GM19035 (cell line): Measurements from ENCODE around the gene NUMBL.

Experiments used
- ATAC-seq: cut with Tn5 transposase; IDR thresholded peaks from one replicate; pipeline ENCODE4 v1.9.1; 2021; ENCODE audit not compliant: unreplicated experiment

NUMBL gene

DNA sequence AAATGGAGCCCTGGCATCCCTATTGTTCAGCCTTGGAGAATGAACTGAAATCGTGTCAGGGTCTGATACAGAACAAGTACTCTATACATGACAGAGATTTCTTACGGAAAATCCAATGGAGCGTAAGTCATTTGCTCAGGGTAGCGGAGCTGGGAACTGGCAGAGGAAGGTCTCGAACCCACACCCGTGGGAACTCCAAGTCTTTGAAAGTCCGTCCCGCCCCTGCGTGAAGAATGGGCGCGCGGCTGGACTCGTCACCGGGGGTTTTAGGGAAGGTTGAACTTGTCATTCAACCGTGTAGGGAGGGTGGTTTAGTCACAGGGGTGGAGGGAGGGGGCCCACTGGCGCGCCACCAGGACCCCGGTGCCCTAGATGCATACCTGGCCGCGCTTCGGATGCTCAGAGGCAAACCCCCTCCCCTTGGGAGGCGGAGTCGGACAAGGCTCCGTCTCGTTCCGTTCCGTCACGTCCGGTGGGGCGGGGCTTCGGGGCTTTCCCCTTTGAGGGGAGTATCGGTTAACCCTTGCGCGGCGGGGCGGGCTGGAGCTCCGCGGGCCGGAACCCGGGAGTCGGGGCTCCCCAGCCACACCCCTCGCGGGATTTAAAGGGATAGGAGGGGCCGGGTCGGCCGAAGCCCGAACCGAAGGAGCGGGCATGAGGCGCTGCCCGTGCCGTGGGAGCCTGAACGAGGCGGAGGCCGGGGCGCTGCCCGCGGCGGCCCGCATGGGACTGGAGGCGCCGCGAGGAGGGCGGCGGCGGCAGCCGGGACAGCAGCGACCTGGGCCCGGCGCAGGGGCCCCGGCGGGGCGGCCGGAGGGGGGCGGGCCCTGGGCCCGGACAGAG lies 26.3 kb upstream of the NUMBL start, which contains the start of the genes COQ8B and ITPKC:
COQ8B (minus strand) TSS at position 405 of the 843 bp plus-strand sequence. CDS start 2,254 bp downstream, outside the sequence.
ITPKC (plus strand) TSS at position 631 of the 843 bp plus-strand sequence; CDS start at position 655, 24 bp downstream.
- peak; percentile 67 for ATAC-seq

DNA sequence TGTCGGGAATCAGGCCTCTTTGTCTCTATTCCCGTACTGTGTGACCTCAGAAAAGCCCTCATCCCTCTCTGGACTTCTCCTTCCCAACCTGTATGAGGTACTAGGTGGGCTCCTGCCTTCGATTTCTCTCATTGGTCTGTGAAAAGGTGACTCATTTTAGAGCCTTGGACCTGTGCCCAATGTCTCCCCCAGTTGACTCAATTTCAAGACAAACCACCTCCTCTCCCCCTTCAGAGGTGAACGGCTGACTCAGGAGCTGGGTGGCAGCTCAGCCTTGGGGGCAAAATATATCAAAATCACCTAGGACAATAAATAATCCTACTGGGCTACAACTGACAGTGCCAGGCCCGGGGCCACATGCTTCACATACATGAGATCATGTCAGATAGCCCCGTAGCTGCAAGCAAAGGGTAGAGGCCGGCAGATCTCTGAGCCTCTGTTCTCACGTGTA lies 25.6 kb upstream of the NUMBL start:
- ATAC-seq: no peak

DNA sequence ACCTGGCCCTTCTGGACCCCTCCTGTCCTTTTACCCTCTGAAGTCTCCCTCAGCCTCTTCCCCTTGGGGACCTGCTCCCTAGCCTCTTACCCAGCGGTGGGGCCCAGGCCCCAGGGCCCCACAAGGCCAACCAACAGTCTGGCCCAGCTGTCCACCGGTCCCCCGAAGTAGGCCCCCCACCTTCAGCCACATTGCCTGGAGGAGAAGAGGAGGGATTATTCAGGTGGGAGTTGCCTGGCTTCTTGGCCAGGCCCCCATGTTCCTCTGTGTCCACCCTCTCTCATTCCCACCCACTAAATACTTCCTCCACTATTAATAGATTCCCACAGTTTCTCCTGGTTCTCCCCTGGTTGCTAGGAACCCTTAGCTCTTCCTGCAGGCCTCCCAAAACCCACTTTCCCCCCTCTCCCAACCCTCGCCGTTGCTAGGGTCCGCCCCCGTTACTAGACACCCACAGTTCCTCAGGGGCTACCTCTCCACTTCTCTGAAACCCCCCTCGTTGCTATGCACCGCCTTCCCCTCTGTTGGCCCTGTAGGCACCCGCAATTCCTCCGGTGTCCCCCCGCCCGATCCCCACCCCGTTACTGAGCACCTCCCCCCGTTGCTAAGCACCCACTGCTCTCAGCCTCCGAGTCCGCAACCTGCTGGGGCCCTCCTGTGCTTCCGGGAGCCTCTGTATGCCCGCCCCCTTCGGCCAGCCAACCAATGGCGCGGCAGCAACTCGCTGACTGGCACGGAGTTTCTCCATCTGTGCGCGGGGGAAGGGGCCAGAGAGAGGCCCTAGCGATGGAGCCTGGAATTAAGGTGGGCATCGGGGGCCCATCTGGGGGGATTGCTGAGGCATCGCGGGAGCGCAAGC lies 24.2 kb upstream of the NUMBL start:
- ATAC-seq: peak; percentile 51

DNA sequence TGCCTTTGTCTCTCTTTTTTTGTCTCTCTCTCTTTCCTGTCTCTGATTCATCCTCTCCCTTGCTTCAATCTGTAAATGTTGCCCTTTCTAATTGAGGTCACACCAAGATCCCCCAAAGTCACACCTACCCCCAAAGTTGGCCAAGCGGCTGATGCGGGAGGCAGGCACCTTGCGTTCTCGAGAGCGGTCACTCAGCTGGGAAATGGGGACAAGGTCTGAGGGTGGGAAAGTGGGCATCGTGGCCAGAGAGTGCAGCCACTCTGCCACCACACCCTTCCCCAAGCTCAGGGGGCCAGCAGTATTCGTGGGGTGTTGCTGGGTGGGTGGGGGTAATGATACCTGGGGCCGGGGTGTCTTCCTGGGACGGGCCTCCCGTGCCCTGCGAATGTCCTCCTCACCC lies 23.5 kb upstream of the NUMBL start:
- no peak for ATAC-seq

DNA sequence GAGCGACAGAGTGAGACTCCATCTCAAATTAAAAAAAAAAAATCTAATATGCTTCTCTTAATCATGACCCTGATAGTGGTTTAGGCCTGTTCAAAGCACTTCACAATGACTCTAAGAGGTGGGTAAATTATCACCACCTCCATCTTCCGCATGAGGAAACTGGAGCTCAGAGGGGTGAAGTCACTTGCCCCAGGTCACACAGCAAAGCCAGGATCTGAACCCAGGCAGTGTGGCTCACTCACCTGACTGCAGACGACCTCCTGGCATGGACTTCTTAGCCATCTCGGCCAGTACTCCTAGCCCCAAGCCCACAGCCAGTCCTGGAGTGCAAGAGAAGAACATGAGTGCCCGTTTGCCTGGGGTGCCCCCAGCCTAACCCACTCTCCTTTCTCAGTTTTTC lies 19.4 kb upstream of the NUMBL start:
- ATAC-seq: no peak

DNA sequence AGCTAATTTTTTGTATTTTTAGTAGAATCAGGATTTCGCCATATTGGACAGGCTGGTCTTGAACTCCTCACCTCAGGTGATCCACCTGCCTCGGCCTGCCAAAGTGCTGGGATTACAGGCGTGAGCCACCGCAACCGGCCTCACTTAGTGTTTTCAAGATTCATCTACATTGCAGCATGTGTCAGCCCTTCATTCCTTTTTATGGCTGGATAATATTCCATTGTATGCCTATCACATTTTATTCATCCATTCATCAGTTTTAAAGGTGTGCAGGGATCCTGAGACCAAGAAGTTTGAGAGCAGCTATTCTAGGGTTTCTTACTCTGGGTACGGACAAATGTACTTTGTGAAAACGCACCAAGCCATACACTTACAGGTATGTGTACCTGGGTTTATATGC lies 17.2 kb upstream of the NUMBL start:
- no peak for ATAC-seq

GRCh38 chr19:40705950-40706619 lies 15.6 kb upstream of the NUMBL start:
- no peak for ATAC-seq

DNA sequence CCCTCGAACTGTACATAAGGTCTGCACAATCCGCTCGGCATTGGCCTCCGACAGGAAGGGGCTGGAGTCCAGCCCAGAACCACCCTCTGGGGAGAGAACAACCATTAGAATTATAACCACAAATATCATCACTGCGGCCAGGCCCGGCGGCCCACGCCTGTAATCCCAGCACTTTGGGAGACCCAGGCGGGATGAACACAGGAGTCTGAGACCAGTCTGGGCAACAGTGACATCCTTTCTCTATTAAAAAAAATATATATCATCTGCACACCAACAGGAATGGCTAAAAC lies 14.9 kb upstream of the NUMBL start:
- no peak for ATAC-seq

DNA sequence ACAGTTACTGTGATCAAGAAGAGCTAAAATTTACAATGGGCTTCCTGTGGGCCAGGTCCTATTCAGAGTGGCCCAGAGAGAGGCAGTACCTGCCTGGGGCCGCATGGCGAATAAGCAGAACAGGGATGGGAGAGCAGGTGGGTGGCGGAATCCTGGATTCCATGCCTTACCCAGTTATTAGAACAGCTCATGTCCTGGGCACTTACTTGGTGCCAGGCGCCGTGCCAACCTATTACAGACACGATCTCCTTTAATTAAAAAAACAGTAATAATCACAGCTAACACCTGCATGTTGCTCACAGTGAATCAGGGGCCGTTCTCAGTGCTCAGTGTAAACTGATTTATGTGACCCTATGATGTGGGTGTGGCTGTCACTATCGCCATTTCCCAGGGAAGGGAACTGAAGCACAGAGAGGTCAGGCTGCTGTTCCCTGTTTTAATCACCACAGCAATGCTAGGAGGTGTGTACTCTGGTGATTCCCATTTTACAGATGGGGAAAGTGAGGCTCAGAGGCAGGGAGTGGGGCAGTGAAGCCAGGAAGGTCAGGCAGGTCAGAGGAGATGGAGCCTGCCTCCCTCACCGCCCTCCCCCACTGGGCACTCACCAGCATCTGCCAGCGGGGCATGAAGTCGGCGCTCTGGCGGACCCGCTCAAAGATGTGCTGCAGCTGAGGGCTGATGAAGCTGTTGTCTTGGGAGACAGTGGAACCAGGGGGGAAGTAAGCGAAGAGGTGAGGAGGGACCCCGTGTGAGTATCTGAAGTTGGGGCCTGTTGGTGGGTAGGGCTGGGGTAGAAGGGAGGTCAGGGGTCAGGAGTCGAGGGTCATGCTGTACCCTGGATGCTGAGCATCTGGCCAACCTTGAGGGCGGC lies 14.3 kb upstream of the NUMBL start:
- no peak for ATAC-seq

GRCh38 chr19:40703029-40703755 lies 12.7 kb upstream of the NUMBL start:
- ATAC-seq: no peak

DNA sequence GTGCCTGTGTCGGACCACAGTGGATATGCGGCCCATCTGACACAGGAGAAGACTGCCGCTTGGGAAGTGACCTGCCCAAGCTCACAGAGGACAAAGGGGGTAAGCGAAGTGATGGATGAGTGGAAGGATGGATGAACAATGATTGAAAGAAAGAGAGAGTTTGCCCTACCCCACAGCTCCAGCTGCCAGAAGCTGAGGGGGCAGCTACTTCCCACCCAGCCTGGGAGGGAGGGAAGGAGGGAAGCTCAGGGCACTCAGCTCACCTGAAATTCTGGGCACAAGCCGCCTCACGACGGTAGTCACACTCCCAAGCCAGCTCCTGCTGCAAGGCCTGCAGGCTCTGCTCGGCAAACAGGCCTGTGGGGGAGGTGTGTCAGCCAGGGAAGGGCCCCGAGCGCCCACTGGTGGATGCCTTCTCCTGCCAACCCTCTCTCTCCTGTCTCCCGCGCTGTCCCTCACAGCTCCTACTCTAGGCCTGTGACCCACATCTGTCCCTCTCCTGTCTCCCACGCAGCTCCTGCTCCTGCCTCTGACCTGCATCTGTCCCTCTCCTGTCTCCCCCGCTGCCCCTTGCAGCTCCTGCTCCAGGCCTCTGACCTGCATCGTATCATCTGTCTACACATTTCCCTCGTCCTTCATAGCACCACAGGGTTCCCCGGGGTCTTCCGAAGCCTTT lies 12.0 kb upstream of the NUMBL start:
- ATAC-seq: no peak

GRCh38 chr19:40701758-40702157 lies 11.3 kb upstream of the NUMBL start:
- ATAC-seq: no peak

- no peak for ATAC-seq
Observed at GRCh38 chr19:40700083-40700482, 9.6 kb upstream of the NUMBL start.

GRCh38 chr19:40697007-40697406 lies 6.6 kb upstream of the NUMBL start:
- no peak for ATAC-seq

- no peak for ATAC-seq
Observed at GRCh38 chr19:40695881-40696280, 5.4 kb upstream of the NUMBL start.

DNA sequence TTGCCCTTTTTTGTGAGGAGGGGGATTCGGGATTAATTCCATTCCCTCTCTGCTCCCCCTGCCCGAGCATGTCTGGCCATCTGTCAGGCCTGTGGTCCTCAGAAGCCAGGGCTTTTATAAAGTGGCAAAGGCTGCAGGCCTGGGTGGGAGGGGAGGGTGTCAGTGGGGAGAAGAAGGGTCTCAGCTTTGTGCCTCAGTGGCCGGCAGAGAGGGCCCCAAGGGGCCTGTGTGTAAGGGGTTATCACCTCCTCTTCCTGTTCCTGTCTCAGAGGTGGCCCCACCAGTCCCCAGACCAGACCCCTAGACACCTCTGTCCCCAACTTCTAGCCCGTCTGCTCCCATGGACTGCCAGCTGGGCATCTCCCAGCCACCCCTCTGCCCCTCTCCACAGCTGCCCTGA lies 3.4 kb upstream of the NUMBL start:
- ATAC-seq: no peak

GRCh38 chr19:40693150-40693788 lies 2.8 kb upstream of the NUMBL start:
- ATAC-seq: no peak

GRCh38 chr19:40692212-40692551 lies 1.7 kb upstream of the NUMBL start:
- no peak for ATAC-seq
